IPS-NIHi11 (cell line): Measurements from ENCODE around the gene AUTS2.

ENCODE experiments used
- DNase-seq: peaks from one replicate; pipeline ENCODE4 v3.0.0; 2012; ENCODE audit warnings: mixed read lengths, low spot score

The AUTS2 gene

GRCh38 chr7:69818636-69819332 is 220.5 kb downstream of the AUTS2 start:
- no peak for DNase-seq

- no peak for DNase-seq
These were observed 221.0 kb downstream of the AUTS2 start for GRCh38 chr7:69819333-69819705.

DNA sequence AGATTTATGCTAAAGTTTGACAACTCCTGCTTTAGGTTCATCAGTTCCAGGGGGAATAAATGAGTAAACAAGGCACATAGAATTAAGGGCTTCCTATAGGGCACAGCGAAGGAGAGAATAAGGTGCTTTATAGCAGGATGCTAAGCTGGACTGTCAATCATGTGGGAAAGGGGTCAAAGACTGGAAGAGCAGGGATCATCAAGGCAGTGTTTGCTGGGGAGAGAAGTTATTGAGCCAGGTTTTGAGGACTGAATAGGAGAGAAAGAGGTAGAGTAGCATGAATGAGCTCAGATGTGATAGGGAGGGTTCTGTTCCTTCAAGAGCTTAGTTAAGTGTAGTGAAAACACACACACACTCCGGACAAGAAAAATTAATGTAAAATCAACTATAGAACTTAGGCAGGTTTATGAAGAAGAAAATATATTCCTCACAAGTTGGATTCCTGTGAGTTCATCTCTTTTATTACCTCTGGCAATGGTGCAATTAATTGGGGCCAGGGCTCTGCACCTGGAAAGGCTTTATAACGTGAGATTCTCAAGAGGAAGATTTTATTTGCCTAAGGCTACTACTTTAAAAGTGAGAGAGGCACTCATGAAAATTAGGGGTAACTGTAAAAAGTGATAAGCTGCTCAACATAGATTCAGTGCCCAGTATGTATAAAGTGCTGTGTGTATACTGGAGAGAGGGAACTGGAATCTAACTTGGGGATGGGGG is 222.4 kb downstream of the AUTS2 start:
- DNase-seq: no peak

DNA sequence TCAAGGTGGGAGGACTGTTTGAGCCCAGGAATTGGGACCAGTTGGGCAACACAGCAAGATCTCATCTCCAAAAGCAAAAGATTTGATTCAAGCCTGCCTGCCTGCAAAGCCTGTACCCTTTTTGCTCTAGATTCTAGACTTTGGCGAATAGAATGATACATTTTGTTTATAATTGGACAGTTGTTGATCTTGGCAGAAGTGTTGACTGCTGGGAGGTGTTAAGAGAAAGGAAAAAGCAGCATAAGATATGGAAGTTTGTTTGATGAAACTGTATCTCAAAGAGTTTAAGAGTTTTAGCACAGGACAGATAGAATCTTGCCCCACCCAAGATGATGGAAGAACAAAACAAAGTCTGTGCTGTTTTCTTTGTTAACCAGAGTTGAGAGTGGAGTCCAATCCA is 224.1 kb downstream of the AUTS2 start:
- DNase-seq: no peak

- DNase-seq: no peak
These were observed 225.0 kb downstream of the AUTS2 start for GRCh38 chr7:69823151-69823744.

DNA sequence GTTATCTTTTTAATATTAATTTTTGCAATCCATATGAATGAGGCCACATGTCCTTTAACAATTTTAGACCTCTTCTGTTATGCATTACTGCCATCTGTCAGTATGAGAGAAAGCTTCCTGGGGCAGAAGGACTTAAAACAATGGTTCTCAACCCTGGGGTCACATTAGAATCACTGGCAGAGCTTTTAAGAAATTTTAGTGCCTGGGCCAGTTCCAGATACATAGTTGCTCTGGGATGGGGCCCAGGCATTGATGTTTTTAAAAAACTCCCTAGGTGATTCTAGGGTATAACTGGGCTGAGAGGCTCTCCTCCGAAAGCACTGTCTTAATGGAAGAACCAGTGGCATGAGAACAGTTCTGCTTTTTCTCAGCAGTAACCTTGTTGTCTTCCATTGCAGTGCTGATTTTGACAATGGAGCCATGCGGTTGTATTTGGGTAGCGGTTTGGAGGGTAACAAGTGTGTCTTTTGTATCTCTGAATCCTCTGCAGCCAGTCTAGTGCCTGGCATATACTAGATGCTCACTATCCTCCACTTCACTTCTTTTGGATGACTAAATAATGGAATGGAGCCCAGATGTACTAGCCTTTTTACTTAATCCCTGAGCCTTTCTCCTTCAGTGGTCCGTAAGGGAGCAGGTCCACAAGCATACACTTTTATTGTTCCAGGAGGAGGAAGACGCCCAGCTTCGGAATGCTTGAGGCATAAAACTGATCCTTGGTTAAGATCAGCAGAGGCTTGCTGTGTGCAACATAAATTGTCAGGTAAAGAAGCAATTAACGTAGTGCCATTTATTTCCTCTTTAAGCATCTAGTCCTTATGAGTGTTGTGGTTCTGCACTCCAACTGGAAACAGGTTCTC is 227.1 kb downstream of the AUTS2 start:
- DNase-seq: no peak

DNA sequence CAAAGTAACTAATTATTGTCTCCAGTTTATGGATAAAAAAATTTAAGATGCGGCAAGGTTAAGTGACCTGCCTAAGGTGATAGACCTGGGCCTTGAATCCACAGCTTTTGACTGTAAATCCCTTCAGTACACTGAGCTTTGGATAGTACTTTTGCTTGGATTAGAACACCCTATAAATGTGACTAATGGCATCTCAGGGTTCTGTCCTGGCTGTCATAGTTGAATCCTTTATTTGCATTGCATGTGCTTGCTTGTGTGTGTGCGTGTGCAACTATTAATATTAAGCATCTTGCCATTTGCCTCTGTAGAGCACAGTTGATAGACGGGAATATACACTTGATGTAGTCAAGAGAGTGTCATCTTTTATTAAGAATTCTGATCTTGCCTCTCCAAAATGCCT is 228.0 kb downstream of the AUTS2 start:
- DNase-seq: no peak

DNA sequence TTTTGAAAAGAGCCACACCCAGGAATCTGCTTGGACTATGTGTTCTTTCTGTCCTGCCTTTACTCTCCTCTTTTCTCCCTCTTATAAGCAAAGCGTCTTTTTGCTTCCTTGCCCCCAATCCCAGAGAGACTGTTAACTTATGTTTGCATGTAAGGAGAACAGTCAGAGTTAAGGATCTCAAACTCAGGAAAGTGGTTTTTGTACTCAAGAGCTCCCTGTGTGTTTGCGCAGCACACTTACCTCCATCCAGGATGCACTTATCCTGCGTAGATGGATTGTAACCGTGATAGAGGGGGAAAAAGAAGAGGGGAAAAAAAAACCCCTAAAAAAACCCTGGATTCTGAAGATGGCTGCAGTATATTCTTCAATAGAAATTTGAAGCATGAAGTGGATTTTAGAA is 228.9 kb downstream of the AUTS2 start:
- no peak for DNase-seq

DNA sequence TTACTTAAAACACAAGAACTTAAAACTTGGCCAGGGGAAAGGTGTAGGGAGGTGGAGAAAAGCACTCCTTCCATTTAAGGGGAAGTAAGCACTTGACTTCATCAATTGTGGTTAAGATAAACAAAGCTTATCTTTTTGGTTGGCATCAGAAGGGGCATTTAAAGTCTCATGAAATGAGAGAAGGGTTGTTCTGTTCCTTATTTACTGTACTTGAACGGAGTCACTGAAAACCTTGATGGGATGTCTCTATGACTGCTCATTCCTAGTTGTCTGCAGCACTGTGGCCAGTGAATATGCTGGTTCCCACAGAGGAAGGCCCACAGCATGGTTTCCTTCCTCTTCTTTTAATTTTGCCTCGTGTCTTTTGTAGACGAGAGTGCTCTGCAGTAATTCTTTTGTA is 229.3 kb downstream of the AUTS2 start:
- DNase-seq: no peak

DNA sequence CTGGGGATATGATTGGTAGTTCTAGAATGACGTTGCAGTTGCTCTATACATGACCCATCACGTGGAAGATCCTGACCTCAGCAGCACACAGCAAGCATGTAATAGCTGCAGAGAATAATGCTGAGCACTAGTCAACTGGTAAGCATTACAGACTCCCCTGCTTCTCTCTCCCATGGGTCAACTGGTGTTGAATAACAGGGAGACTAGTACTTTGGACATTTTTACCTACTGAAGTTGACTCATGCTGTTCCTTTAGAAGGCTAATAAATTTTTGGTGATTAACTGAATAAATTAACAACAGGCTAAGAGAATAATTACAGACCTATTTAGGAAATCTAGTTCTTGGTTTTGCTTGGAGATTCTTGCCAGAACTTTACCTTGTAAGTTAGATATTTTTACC is 234.1 kb downstream of the AUTS2 start:
- DNase-seq: no peak

DNA sequence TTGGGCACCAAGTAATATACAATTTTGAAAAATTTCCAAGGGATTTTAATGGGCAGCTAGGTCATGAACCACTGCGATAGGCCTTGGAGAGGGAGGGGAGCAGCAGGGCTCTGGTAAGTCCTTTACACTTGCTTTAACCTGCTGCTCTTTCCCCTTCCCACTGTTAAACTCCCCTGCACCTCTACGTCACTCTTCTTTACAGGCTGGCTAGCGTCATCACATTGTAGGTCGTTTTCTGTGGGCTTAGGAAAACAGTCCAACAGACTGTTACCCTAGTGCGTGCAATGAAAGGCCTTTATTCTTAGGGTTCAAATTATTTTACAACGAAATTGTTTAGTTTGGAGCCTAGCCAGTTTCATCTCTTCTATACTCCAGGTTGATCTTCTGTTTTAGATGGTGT is 235.7 kb downstream of the AUTS2 start:
- DNase-seq: no peak

DNA sequence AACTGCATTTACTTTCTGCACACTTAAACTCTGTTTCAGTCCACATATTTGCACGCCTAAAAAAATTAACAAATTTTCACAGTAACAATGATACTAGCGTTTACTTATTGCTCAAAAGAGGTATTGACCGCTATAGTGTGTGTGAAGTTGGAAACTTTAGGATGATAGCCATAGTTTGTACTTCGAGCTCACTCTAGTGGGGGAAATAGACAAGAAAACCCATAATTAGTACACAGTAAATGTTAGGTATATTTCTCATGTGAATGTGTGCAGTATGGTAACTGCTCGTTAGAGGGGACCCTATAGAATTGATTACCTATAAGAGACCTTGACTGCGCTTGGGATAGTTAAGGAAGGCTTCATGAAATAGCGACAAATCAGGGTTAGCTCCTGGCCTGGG is 238.4 kb downstream of the AUTS2 start:
- DNase-seq: no peak

- DNase-seq: peak; percentile 68
These were observed 239.3 kb downstream of the AUTS2 start for GRCh38 chr7:69837387-69838068.

- no peak for DNase-seq
These were observed 241.5 kb downstream of the AUTS2 start for GRCh38 chr7:69839782-69840181.

DNA sequence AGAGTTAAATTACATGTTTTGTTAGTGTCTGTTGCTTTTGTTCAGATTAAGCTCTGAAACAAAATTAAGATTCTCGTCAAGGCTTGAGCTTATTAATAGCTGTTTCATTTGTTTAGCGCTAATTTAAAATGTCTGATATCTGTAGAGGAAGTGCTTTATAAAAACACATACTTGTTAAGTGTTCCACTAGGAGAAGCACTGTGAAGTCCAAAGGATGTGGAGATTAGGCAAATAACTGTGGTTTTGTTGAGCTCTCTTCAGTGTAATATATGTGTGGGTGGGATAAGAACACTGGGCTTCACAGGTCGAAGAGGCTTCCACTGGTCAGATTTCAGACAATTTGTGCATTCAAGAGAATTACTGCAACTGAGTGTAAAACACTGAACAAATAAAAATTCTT is 242.0 kb downstream of the AUTS2 start:
- DNase-seq: no peak

- no peak for DNase-seq
These were observed 245.4 kb downstream of the AUTS2 start for GRCh38 chr7:69843653-69844052.

DNA sequence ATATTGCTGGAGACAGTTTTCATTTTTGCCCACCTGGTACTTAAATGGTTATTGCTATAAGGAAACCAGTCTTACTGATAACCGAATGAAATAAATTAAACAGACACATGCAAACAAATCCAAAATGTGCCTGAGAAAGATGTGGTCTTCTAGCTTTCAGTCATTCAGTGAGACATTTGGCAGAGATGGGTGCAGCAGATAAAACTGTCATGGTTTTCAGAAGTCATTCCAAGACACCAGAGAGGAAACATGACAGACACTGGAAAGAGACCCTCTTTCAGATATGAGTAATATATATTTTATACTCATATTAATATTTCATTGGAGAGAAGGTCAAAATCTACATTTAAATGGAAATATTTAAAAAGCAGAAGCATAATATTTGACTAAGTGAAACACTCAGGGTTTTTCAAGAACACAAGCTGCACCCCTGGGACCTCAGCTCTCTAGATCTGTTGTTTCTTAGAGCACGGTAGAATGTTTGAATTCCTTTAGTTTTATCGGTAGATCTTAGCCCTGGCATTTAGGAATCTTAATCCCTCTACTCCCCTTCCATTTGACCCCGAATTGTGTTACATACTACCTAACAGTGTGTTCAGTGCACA is 246.1 kb downstream of the AUTS2 start:
- no peak for DNase-seq

- no peak for DNase-seq
These were observed 247.6 kb downstream of the AUTS2 start for GRCh38 chr7:69845721-69846495.

GRCh38 chr7:69847921-69848612 is 249.8 kb downstream of the AUTS2 start:
- DNase-seq: no peak

DNA sequence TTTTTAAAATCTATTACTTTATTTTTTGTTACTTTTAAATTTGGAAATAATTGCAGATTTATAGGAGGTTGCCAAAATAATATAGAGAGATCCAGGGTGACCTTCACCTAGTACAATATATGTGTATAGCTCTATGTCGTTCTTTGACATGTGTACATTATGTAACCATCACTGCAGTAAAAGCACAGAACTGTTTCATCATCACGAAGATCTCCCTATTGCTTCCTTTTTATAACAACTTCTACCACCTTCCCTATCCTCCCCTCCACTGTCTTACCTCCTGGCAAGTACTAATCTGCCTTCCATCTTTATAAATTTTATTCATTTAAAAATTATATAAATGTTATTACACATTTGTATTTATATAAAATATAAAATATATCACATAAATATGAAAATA is 251.0 kb downstream of the AUTS2 start:
- DNase-seq: no peak
